PC-3 (cell line): ENCODE measurements around the gene KDM6B. TPM values are rescaled to one million over a fixed set of nuclear protein-coding genes. Genes with fewer than 3 reads are reported as not detected.

Experiments used
- ATAC-seq: fragments of 200-7000 bp; cut with Tn5 transposase; 2 replicates; pipeline ENCODE4 v1.9.1; 2020; ENCODE audit warnings: mild to moderate bottlenecking, moderate library complexity
- BruUV-seq: library from RNA; stranded (reverse); fragments of 400-500 nt; replicated peaks from 2 replicates; lab custom pipeline; 2021; lab: Mats Ljungman, UMichigan
- CTCF ChIA-PET: fragments of 300-600 bp; sonication (Branson Sonifier 250); formaldehyde crosslinking; loops from one replicate; lab custom pipeline; 2022; ENCODE audit warnings: antibody characterized with exemption; lab: Charles Lee
- POLR2A ChIA-PET: fragments of 300-600 bp; sonication (Branson Sonifier 250); formaldehyde crosslinking; loops from one replicate; lab custom pipeline; 2022; ENCODE audit warnings: antibody characterized with exemption; ENCODE audit not compliant: unreplicated experiment; lab: Charles Lee
- DNase-seq: peaks from one replicate; pipeline ENCODE4 v3.0.0-alpha.2; 2015
- H2AFZ ChIP-seq: fragments of 300-600 bp; sonication (generic); 2 replicates; pipeline ENCODE4 v1.6.0; 2016; ENCODE audit warnings: antibody characterized with exemption, low read length
- H3F3A ChIP-seq: fragments of 300-600 bp; sonication (generic); one replicate; pipeline ENCODE4 v1.6.0; 2017; ENCODE audit warnings: antibody characterized with exemption, low read length, control low read depth, mild to moderate bottlenecking; ENCODE audit not compliant: unreplicated experiment
- H3K27ac ChIP-seq: fragments of 300-600 bp; sonication (generic); 2 replicates; pipeline ENCODE4 v1.5.1; 2016; ENCODE audit warnings: mild to moderate bottlenecking, low read length
- H3K27me3 ChIP-seq: fragments of 300-600 bp; sonication (generic); 2 replicates; pipeline ENCODE4 v1.6.1; 2016; ENCODE audit warnings: low read length, mixed read lengths
- H3K36me3 ChIP-seq: fragments of 300-600 bp; sonication (generic); 2 replicates; pipeline ENCODE4 v1.6.1; 2016; ENCODE audit warnings: low read depth, mixed run types, low read length, mixed read lengths
- H3K4me1 ChIP-seq: fragments of 300-600 bp; sonication (generic); 2 replicates; pipeline ENCODE4 v1.5.1; 2016; ENCODE audit warnings: low read length; ENCODE audit not compliant: insufficient read depth
- H3K4me2 ChIP-seq: fragments of 300-600 bp; sonication (generic); 2 replicates; pipeline ENCODE4 v1.6.0; 2016; ENCODE audit warnings: low read length
- H3K4me3 ChIP-seq: fragments of 300-600 bp; sonication (generic); 2 replicates; pipeline ENCODE4 v1.5.1; 2016; ENCODE audit warnings: mild to moderate bottlenecking, low read length, mixed read lengths
- H3K79me2 ChIP-seq: fragments of 300-600 bp; sonication (generic); 2 replicates; pipeline ENCODE4 v1.6.1; 2017; ENCODE audit warnings: low read length, mixed read lengths
- H3K9ac ChIP-seq: fragments of 300-600 bp; sonication (generic); 2 replicates; pipeline ENCODE4 v1.6.0; 2016; ENCODE audit warnings: mild to moderate bottlenecking, low read length
- H3K9me2 ChIP-seq: fragments of 300-600 bp; sonication (generic); replicated peaks from 2 replicates; pipeline ENCODE4 v1.6.1; 2016; ENCODE audit warnings: mixed run types, low read length, mixed read lengths
- H3K9me3 ChIP-seq: fragments of 300-600 bp; sonication (generic); 2 replicates; pipeline ENCODE4 v1.6.1; 2016; ENCODE audit warnings: low read length, mixed read lengths
- H4K20me1 ChIP-seq: fragments of 300-600 bp; sonication (generic); 2 replicates; pipeline ENCODE4 v1.6.1; 2016; ENCODE audit warnings: low read length, mixed read lengths
- CTCF ChIP-seq: fragments of 300-600 bp; sonication (generic); conservative IDR thresholded peaks from 2 replicates; pipeline ENCODE4 v1.5.1; 2017; ENCODE audit warnings: antibody characterized with exemption, low read depth, mild to moderate bottlenecking, low read length
- EZH2 ChIP-seq: fragments of 300-600 bp; sonication (generic); IDR thresholded peaks from one replicate; pipeline ENCODE4 v1.6.1; 2017; ENCODE audit warnings: antibody characterized with exemption, mild to moderate bottlenecking, low read length; ENCODE audit not compliant: unreplicated experiment
- EZH2phosphoT487 ChIP-seq: fragments of 300-600 bp; sonication (generic); IDR thresholded peaks from 2 replicates; pipeline ENCODE4 v1.6.1; 2018; ENCODE audit warnings: mild to moderate bottlenecking, antibody characterized with exemption, low read length, borderline replicate concordance
- intact Hi-C: fragments of 100-400 bp; cut with micrococcal nuclease; formaldehyde crosslinking; loops from 2 replicates; pipeline ENCODE4 v1.9.0; 2023
- total RNA-seq: library from RNA; depleted of rRNA; stranded (reverse); fragments of >200 nt; gene quantifications from 2 replicates; pipeline ENCODE4 v1.2.3, GENCODE V29; 2014

The KDM6B gene
- total RNA-seq, 1 experiment from 2014 or later: 3.2 TPM

- ChIA-PET POLR2A (interaction anchor here (0.6 kb wide), 2 partner anchors 121 to 335 kb away, joined by 11 to 17 read pairs; no protein-coding TSS in a partner anchor), CTCF (interaction anchor here (0.6 kb wide), 3 partner anchors 31 to 134 kb away, joined by 3 to 4 read pairs (median 4); no protein-coding TSS in a partner anchor)
- DNase-seq (no peak), ATAC-seq (no peak)
- Histone ChIP-seq H3K9me2 (no peaks in the 10 kb centered on the region), H3K27ac (no peak overlapping the region), H3K4me1 (peaks cover 25% of the 10 kb centered on the region), H3K9ac (peak overlapping the region; percentile 94; the same call in 1 of the 2 replicates), H3K27me3 (no peaks in the 10 kb centered on the region), H3K79me2 (peaks cover 46% of the 10 kb centered on the region), H3K4me2 (peak overlapping the region; percentile 97), H4K20me1 (no peaks in the 10 kb centered on the region), H3K9me3 (no peaks in the 10 kb centered on the region), H3K36me3 (peaks cover 8% of the 10 kb centered on the region; the same call in 1 of the 2 replicates), H3K4me3 (peak overlapping the region; percentile 90), H2AFZ (no peak overlapping the region), H3F3A (no peaks in the 10 kb centered on the region)
- intact Hi-C loops: loop anchor here (2.0 kb wide), 2 partner anchors 13 to 21 kb away; partner anchors contain the start of gene KDM6B
- TF ChIP-seq CTCF (no peak), EZH2phosphoT487 (no peak)
- BruUV-seq: no TSS peak
Measured at GRCh38 chr17:7855660-7856010, 21.6 kb downstream of the KDM6B start.

GRCh38 chr17:7856011-7856810 is 22.2 kb downstream of the KDM6B start:
- BruUV-seq: no TSS peak

More at GRCh38 chr17:7856011-7856810, 22.2 kb downstream of the KDM6B start:
- DNase-seq: peak; percentile 59
- peak; percentile 12 for ATAC-seq
- peaks cover 21% of the 10 kb centered on the region for H3K4me1 ChIP-seq
- peak overlapping the region; percentile 97 for H3K4me2 ChIP-seq
- TF ChIP-seq EZH2: no peak
- TF ChIP-seq EZH2phosphoT487: no peak
- no peak for TF ChIP-seq CTCF
- no peaks in the 10 kb centered on the region for H4K20me1 ChIP-seq
- peak overlapping the region; percentile 94 for H3K9ac ChIP-seq
- H3K36me3 ChIP-seq: peaks cover 8% of the 10 kb centered on the region; the same call in 1 of the 2 replicates
- no peaks in the 10 kb centered on the region for H3K9me2 ChIP-seq
- intact Hi-C loops: loop anchor here (2.0 kb wide), 2 partner anchors 13 to 21 kb away; partner anchors contain the start of gene KDM6B
- no peaks in the 10 kb centered on the region for H3K9me3 ChIP-seq
- no peak overlapping the region for H2AFZ ChIP-seq
- ChIA-PET POLR2A (interaction anchor here (0.6 kb wide), 3 partner anchors 121 to 334 kb away, joined by 4 to 17 read pairs (median 11); no protein-coding TSS in a partner anchor), CTCF (interaction anchor here (0.6 kb wide), 4 partner anchors 21 to 134 kb away, joined by 3 to 4 read pairs (median 4); no protein-coding TSS in a partner anchor)
- H3K27ac ChIP-seq: peak overlapping the region; percentile 88
- peaks cover 50% of the 10 kb centered on the region for H3K79me2 ChIP-seq
- no peaks in the 10 kb centered on the region for H3K27me3 ChIP-seq
- H3F3A ChIP-seq: no peaks in the 10 kb centered on the region
- H3K4me3 ChIP-seq: peak overlapping the region; percentile 90
